T-helper 1 cell treated with Interleukin-12 subunit alpha and Interleukin-12 subunit beta and Interleukin-4 antibody, amounts not matched to agents 30 μg/mL and 1 μg/mL, for 36 hours (primary cell): ENCODE measurements around the gene MAU2.

ENCODE experiments used
- H3K27ac Mint-ChIP-seq: one replicate; pipeline ENCODE4 v1.8.0; 2021; ENCODE audit warnings: mild to moderate bottlenecking, mixed read lengths
- H3K27me3 Mint-ChIP-seq: one replicate; pipeline ENCODE4 v1.8.0; 2021; ENCODE audit warnings: low read depth, mixed read lengths
- H3K36me3 Mint-ChIP-seq: one replicate; pipeline ENCODE4 v1.8.0; 2021; ENCODE audit warnings: low read depth, mixed read lengths
- H3K4me1 Mint-ChIP-seq: one replicate; pipeline ENCODE4 v1.8.0; 2021; ENCODE audit warnings: low read depth, mixed read lengths
- H3K4me3 Mint-ChIP-seq: one replicate; pipeline ENCODE4 v1.8.0; 2021; ENCODE audit warnings: mild to moderate bottlenecking, moderate library complexity, mixed read lengths
- H3K9me3 Mint-ChIP-seq: one replicate; pipeline ENCODE4 v1.8.0; 2021; ENCODE audit warnings: mixed read lengths

MAU2 gene, protein sequence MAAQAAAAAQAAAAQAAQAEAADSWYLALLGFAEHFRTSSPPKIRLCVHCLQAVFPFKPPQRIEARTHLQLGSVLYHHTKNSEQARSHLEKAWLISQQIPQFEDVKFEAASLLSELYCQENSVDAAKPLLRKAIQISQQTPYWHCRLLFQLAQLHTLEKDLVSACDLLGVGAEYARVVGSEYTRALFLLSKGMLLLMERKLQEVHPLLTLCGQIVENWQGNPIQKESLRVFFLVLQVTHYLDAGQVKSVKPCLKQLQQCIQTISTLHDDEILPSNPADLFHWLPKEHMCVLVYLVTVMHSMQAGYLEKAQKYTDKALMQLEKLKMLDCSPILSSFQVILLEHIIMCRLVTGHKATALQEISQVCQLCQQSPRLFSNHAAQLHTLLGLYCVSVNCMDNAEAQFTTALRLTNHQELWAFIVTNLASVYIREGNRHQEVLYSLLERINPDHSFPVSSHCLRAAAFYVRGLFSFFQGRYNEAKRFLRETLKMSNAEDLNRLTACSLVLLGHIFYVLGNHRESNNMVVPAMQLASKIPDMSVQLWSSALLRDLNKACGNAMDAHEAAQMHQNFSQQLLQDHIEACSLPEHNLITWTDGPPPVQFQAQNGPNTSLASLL

DNA sequence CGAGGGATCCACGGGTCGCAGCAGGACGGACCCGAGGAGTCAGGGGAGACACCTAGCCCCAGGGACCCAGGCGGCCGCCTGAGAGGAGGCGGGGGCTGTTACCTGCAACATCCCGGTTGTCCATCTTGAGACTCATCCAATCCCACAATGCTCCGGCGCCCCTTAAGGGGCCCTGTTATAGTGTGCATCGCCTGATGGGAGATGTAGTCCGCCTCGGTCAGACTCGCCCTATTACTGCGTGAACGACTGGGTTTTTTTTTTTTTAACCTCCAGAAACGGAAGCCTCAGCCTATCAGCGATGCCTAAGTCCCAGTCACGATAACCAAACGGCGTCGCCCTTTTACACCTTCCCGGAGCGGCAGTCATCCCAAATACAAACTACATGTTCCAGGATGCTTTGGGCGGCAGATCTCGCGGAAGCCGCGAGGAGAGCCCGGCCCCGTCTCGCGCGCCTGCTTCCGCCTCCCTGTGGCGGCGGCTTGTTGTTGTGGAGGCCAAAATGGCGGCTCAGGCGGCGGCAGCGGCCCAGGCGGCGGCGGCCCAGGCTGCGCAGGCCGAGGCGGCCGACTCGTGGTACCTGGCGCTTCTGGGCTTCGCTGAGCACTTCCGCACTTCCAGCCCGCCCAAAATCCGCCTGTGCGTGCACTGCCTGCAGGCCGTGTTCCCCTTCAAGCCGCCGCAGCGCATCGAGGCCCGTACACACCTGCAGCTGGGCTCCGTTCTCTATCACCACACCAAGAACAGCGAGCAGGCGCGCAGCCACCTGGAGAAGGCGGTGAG is at the start of gene MAU2, which contains the start of gene SUGP1:
Gene MAU2, plus strand, starts transcription at position 469 of the 780 bp plus-strand sequence. Its CDS starts 31 bp downstream, at position 500.
Gene SUGP1, minus strand, starts transcription at position 149 of the 780 bp plus-strand sequence. Its CDS starts 13 bp downstream, at position 136.
- Mint-ChIP-seq H3K4me3 (peak within 1 kb of the TSS; percentile 94), H3K27ac (peak within 1 kb of the TSS; percentile 99), H3K36me3 (peaks cover 28% of the 10 kb centered on the region), H3K4me1 (peaks cover 34% of the 10 kb centered on the region), H3K9me3 (no peaks in the 10 kb centered on the region), H3K27me3 (no peaks in the 10 kb centered on the region)

DNA sequence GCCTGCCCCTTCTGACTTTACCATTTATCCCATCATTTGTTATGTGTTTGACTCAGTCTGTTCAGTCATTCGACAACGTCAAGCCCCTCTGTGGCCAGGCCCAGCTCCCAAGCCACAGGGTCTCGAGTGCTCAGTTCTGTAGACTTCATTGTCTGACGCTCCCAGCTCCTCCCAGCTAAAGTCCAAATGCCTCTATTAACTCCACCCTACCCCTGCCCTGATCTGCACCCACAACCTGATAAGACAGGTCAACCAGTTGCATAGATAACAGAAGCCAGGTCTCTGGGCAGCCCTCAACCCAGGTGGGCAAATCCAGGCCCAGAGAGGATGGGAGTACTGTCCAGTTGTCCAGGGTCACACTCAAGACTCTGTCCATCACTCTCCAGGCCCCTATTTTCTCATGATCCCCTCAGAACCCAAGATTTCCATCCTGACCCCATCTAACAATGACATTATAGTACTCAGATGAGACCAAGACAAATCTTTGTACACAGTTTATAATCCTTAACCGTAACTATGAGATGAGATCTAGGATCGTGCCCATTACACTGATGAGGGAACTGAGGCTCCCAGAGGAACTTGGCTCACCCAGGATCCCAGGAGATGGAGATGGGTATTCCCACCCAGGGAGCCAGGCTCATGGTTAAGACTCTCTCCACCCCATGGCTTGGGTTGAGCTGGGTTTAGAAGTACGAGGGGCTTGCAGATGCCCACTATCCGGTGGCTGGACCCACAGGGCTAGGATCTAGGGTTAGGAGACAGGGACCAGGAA is 48.6 kb upstream of the MAU2 start:
- H3K9me3 Mint-ChIP-seq = no peaks in the 10 kb centered on the region
- H3K4me3 Mint-ChIP-seq = no peak overlapping the region
- peaks cover 30% of the 10 kb centered on the region for H3K27me3 Mint-ChIP-seq
- no peak overlapping the region for H3K27ac Mint-ChIP-seq
- peaks cover 12% of the 10 kb centered on the region for H3K36me3 Mint-ChIP-seq
- H3K4me1 Mint-ChIP-seq = peaks cover 4% of the 10 kb centered on the region

DNA sequence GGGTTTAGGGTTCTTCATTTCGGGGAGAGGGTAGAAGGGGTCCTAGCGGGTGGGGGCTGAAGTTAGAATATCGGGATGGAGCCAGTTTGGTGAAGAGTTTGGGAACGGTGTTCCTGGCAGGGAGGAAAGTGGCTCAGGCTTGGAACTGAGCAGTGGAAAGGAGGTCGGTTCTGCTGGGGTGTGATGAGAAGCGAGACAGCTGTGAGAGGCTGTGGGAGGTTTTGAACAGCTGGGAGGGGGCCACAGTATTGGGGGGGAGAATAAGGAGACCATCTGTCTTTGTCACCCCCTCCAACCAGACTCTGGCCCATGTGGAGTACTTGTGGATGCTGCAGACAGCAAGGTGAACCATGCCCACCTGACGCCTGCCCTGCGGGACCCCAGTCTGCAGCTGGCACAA is 46.5 kb upstream of the MAU2 start:
- H3K27ac Mint-ChIP-seq = no peak overlapping the region
- no peak overlapping the region for H3K4me3 Mint-ChIP-seq
- H3K4me1 Mint-ChIP-seq = peaks cover 4% of the 10 kb centered on the region
- peaks cover 30% of the 10 kb centered on the region for H3K27me3 Mint-ChIP-seq
- peaks cover 16% of the 10 kb centered on the region for H3K36me3 Mint-ChIP-seq
- no peaks in the 10 kb centered on the region for H3K9me3 Mint-ChIP-seq

DNA sequence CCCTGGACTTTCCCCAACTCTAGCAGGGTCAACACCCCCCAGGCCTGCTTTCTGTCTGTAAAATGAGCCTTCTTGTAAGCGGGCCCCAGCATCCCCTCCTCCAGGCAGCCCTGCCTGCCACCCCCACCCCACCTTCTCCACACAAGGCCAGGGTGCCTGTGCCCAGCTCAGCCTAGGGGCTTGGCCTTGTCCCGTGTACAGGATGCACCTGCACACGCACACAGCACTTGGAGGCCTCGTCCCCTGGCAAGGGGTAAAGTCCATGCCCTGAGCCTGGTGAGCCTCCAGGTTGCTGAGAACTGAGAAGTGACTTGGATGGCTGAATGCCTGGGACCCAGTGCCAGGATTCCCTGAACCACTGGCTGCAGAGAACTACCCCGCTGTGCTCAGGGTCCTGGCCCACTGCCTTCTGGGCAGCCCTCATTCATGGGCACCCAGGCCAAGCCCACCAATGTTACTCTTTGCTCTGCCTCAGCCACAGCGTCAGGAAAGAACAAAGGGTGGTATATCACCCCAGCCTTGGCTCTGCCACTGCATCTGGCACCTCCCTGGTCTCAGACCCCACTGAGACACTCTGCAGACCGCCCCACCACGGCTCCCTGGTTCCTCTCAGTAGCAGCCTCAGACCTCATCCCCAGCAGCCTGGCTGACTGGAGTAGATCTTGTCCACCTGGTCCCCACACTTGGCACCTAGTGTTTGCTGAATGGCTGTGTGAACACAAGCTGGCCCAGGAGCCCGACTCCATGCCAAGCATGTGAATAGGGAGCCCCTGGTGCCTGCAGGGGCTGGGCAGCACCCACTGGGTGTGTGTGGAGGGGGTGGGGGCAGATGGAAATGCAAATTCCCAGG is 45.7 kb upstream of the MAU2 start:
- peaks cover 4% of the 10 kb centered on the region for H3K4me1 Mint-ChIP-seq
- no peak overlapping the region for H3K27ac Mint-ChIP-seq
- H3K4me3 Mint-ChIP-seq = no peak overlapping the region
- no peaks in the 10 kb centered on the region for H3K9me3 Mint-ChIP-seq
- H3K36me3 Mint-ChIP-seq = peaks cover 16% of the 10 kb centered on the region
- H3K27me3 Mint-ChIP-seq = peaks cover 30% of the 10 kb centered on the region

DNA sequence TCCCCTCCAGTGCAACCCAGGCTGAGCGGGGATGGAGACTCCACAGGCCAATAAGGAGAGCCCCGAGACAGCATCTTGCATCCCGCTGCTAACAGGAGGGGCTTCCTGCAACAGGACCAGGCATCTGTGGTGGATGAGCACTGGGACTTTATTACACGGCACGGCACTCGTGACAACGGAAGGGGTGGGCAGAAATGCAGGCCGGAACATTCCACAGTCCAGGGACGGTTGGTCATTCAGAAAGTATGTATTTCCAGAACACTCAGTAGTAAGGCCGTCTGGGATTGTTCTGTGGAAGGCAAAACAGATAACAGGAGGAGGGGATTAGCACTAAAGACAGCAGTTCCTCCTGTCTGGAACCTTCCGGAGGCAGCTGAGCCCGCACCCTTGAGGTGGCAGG is 44.2 kb upstream of the MAU2 start:
- no peak overlapping the region for H3K27ac Mint-ChIP-seq
- no peaks in the 10 kb centered on the region for H3K9me3 Mint-ChIP-seq
- H3K4me1 Mint-ChIP-seq = peaks cover 4% of the 10 kb centered on the region
- peaks cover 19% of the 10 kb centered on the region for H3K36me3 Mint-ChIP-seq
- no peak overlapping the region for H3K4me3 Mint-ChIP-seq
- peaks cover 26% of the 10 kb centered on the region for H3K27me3 Mint-ChIP-seq

DNA sequence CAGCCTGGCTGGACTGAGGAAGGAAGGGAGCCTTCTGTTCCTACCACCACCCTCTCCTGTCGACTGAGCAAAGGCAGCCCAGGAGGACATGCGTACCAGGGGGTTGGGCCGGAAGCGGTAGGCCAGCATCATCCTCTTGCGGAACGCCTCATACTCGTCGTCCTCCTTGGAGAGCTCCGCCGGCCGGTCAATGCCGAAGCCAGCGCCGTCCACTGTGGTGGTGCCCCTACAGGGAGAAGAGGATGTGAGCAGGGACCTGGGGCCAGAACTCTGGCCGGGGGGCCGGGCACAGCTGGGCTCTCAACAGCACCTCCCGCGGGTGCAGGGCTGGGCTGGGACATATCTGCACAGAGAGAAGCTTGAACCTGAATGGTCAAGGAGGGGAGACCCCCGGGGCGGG is 43.8 kb upstream of the MAU2 start:
- Mint-ChIP-seq H3K27me3 (peaks cover 22% of the 10 kb centered on the region), H3K4me3 (no peak overlapping the region), H3K4me1 (peaks cover 4% of the 10 kb centered on the region), H3K9me3 (no peaks in the 10 kb centered on the region), H3K27ac (no peak overlapping the region), H3K36me3 (peaks cover 19% of the 10 kb centered on the region)

DNA sequence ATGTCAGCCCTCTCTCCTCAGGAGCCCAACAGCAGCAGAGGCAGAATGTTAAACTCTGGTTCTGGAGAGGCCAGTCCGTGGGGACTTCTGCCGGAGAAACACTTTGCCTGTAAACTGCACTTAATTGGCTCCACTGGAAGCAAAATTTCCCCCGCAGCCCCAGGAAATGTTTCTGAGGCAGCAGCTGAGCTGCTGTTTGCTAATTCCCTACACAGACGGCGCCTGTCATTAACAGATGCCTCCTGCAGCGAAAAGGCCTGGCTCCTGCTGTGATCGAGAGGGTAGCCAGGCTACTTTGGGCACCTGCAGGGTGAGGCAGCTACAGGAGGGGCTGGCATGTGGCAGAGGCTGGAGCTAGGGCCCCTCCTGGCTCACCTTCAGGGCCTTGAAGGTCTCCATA is 42.3 kb upstream of the MAU2 start:
- Mint-ChIP-seq H3K9me3 (no peaks in the 10 kb centered on the region), H3K36me3 (peaks cover 17% of the 10 kb centered on the region), H3K4me1 (peaks cover 3% of the 10 kb centered on the region), H3K27me3 (peaks cover 13% of the 10 kb centered on the region), H3K27ac (no peak overlapping the region), H3K4me3 (no peak overlapping the region)

DNA sequence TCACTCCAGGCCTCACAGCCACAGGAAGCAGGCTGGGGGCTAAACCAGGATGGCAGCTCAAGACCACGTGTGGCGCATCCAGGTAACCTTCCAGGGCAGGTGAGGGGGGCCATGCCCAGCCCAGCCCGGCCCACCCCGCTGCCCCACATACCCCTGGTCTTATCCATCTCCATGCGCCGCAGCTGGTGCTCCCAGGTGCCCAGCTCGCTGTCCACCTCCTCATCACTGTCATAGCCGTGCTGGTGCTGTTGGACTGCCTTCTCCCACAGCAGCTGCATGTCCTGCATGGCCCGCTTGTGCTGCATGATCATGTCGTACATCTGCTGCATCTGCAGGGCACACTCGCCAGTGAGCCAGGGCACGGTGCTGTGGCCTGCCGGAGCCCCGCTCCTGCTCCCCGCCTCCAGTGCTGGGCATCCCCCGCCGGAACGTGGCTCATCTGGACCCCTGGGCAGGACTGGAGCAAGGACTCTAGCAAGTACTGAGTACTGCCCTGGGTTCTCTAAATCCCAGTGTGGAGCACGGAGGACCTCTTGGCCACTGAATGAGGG is 41.5 kb upstream of the MAU2 start:
- Mint-ChIP-seq H3K4me1 (no peaks in the 10 kb centered on the region), H3K9me3 (peaks cover 1% of the 10 kb centered on the region), H3K36me3 (peaks cover 17% of the 10 kb centered on the region), H3K27me3 (peaks cover 4% of the 10 kb centered on the region), H3K4me3 (no peak overlapping the region), H3K27ac (no peak overlapping the region)

DNA sequence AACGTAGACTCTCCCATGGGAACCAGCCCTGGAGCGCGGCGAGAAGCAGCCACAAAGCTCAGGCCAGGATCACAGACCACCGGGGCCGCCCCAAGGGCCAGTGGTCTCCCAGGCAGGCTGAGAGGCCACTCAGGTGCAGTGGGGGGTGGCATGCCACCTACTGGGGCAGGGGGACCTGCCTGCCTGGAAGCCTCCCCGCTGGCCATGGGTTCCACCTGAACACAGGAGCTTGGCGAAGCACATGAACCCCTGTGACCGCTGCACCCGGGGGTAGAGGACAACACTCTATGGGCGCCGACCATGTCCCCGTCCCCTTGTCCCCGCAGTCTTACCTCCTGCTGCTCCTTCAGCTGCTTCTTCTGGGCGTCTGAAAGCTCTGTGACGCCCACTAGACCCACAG is 40.8 kb upstream of the MAU2 start:
- H3K36me3 Mint-ChIP-seq = peaks cover 22% of the 10 kb centered on the region
- H3K4me3 Mint-ChIP-seq = no peak overlapping the region

DNA sequence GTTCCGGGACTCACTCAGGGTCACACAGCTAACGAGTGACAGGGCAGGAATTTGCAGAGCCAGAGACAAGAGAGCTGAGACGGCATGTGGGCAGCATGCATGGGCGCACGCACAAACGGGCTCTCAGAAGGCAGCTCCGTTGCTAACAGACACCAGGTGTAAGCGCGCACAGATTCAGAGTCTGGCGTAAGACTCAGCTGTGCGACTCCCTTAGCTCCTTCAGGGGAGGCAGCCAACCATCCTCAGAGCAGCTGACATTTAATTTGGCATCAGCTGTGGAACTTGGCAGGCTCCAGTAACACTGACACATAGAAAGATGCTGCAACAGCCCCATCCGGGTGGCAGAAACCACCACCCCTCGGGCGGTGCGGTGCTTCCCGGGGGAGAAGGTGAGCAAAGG is 40.1 kb upstream of the MAU2 start:
- Mint-ChIP-seq H3K9me3 (peaks cover 6% of the 10 kb centered on the region), H3K4me3 (no peak overlapping the region), H3K27me3 (no peaks in the 10 kb centered on the region), H3K36me3 (peaks cover 25% of the 10 kb centered on the region), H3K27ac (no peak overlapping the region), H3K4me1 (no peaks in the 10 kb centered on the region)

More for the DNA sequence above, 40.8 kb upstream of the MAU2 start:
- no peaks in the 10 kb centered on the region for H3K27me3 Mint-ChIP-seq
- H3K4me1 Mint-ChIP-seq = no peaks in the 10 kb centered on the region
- peaks cover 6% of the 10 kb centered on the region for H3K9me3 Mint-ChIP-seq
- no peak overlapping the region for H3K27ac Mint-ChIP-seq

DNA sequence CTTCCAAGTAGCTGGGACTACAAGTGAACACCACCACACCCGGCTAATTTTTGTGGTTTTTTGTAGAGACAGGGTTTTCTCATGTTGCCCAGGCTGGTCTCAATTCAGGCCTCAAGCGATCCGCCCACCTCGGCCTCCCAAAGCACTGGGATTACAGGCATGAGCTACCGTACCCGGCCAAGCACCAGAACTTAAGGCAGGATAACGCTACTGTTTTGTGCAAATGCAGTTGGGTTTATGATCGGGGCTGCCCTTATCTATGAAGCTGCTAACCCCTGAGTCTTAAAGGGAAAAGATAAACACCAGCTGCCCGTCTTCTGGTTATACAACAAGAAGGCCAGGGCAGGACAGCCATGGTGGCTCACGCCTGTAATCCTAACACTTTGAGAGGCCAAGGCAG is 34.9 kb upstream of the MAU2 start:
- Mint-ChIP-seq H3K36me3 (peaks cover 31% of the 10 kb centered on the region), H3K27me3 (no peaks in the 10 kb centered on the region), H3K4me3 (no peak overlapping the region), H3K4me1 (no peaks in the 10 kb centered on the region), H3K9me3 (peaks cover 6% of the 10 kb centered on the region), H3K27ac (no peak overlapping the region)

DNA sequence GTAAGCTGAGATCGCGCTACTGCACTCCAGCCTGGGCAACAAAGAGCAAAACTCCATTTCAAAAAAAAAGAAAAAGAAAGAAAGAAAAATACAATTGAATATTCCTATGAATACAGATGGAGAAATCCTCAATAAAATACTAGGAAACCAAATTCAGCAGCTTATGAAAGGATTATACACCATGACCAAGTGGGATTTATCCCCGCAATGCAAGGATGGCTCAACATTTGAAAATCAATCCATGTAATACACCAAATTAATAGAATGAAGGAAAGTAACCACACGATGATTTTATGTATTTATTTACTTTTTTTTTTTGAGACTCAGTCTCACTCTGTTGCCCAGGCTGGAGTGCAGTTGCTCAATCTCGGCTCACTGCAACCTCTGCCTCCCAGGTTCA is 28.0 kb upstream of the MAU2 start:
- H3K9me3 Mint-ChIP-seq = no peaks in the 10 kb centered on the region
- peaks cover 29% of the 10 kb centered on the region for H3K36me3 Mint-ChIP-seq
- H3K27ac Mint-ChIP-seq = no peak overlapping the region
- no peak overlapping the region for H3K4me3 Mint-ChIP-seq
- H3K27me3 Mint-ChIP-seq = no peaks in the 10 kb centered on the region
- H3K4me1 Mint-ChIP-seq = no peaks in the 10 kb centered on the region

DNA sequence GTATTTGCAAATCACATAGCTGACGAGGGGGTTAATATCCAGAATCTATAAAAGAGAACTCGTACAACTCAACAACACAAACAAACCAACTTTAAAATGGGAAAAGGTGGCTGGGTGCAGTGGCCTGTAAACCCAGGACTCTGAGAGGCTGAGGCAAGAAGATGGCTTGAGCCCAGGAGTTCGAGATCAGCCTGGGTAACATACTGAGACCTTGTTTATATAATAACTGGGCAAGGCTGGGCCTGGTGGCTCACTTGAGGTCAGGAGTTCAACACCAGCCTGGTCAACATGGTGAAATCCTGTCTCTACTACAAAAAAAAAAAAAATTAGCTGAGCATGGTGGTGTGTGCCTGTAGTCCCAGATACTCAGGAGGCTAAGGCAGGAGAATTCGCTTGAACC is 25.7 kb upstream of the MAU2 start:
- Mint-ChIP-seq H3K27ac (no peak overlapping the region), H3K36me3 (peaks cover 27% of the 10 kb centered on the region), H3K4me1 (no peaks in the 10 kb centered on the region), H3K9me3 (no peaks in the 10 kb centered on the region), H3K27me3 (no peaks in the 10 kb centered on the region), H3K4me3 (no peak overlapping the region)
